Gastrocnemius medialis (tissue), 4 donors: ENCODE results near the gene TRAF1.

Experiments
- POLR2A ChIP-seq, 2 donors: fragments of 450-650 bp; IDR thresholded peaks; one replicate each; pipeline ENCODE4 v1.6.1; 2017; ENCODE audit warnings: antibody characterized with exemption in 2 of 2, mild to moderate bottlenecking in 2 of 2, moderate library complexity in 2 of 2
- TF ChIP-seq, protein P1 (sequence below), 5 experiments: fragments of 450-650 bp in 3 of 5; fragments of 200-600 bp in 2 of 5; sonication (generic) in 2 of 5; IDR thresholded peaks in 4 of 5; conservative IDR thresholded peaks in 1 of 5; 1 replicate in 4 of 5; 2 replicates in 1 of 5; pipeline ENCODE4 v1.5.1; 2016 to 2019; ENCODE audit warnings: antibody characterized with exemption in 5 of 5, mild to moderate bottlenecking in 3 of 5, moderate library complexity in 3 of 5

DNA sequence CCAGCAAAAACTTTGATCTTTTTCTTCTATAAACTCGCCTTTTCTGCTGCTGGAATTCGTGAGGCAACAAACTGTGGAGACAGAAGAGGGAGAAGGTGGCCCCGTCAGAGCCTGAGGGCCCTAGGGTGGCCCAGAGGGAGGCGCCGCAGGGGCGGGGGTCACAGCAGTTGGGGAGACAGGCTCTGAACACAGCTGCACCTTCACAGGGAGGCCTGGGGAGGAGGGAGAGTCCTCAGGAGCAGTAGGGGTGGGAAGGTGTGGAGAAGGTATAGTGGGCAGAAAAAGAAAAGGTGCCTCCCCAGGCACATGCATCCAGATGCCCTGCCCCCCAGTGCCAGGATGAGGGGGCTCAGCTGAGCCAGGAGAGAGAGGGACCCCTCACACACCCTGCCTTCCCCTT lies 64.7 kb downstream of the TRAF1 start:
- TF ChIP-seq, protein P1, sequence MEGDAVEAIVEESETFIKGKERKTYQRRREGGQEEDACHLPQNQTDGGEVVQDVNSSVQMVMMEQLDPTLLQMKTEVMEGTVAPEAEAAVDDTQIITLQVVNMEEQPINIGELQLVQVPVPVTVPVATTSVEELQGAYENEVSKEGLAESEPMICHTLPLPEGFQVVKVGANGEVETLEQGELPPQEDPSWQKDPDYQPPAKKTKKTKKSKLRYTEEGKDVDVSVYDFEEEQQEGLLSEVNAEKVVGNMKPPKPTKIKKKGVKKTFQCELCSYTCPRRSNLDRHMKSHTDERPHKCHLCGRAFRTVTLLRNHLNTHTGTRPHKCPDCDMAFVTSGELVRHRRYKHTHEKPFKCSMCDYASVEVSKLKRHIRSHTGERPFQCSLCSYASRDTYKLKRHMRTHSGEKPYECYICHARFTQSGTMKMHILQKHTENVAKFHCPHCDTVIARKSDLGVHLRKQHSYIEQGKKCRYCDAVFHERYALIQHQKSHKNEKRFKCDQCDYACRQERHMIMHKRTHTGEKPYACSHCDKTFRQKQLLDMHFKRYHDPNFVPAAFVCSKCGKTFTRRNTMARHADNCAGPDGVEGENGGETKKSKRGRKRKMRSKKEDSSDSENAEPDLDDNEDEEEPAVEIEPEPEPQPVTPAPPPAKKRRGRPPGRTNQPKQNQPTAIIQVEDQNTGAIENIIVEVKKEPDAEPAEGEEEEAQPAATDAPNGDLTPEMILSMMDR (IDR thresholded peaks at IDR 0.05 in 4 of 5, conservative IDR thresholded peaks at IDR 0.05 in 1 of 5), result no peak
- TF ChIP-seq POLR2A (IDR thresholded peaks at IDR 0.05), result no peak
